Activated T-helper 17 cell treated with anti-CD3 and anti-CD28 coated beads, Interleukin-2, amount 50 U/mL, for 72 hours (primary cell): ENCODE results near the gene SPTBN1. TPM values are rescaled to one million over a fixed set of nuclear protein-coding genes. Genes with fewer than 3 reads are reported as not detected.

ENCODE experiments used
- ATAC-seq: fragments of 150-1000 bp; cut with Tn5 transposase; replicated peaks from 2 replicates; pipeline ENCODE4 v1.10.0; 2021; ENCODE audit warnings: mild to moderate bottlenecking, moderate library complexity
- H3K27ac Mint-ChIP-seq: one replicate; pipeline ENCODE4 v1.8.0; 2022; ENCODE audit warnings: mixed read lengths
- H3K27me3 Mint-ChIP-seq: one replicate; pipeline ENCODE4 v1.8.0; 2022; ENCODE audit warnings: mixed read lengths
- H3K36me3 Mint-ChIP-seq: one replicate; pipeline ENCODE4 v1.8.0; 2022; ENCODE audit warnings: low read depth, mild to moderate bottlenecking, mixed read lengths
- H3K4me1 Mint-ChIP-seq: one replicate; pipeline ENCODE4 v1.8.0; 2022; ENCODE audit warnings: mixed read lengths
- H3K4me3 Mint-ChIP-seq: one replicate; pipeline ENCODE4 v1.8.0; 2022; ENCODE audit warnings: mild to moderate bottlenecking, mixed read lengths
- H3K9me3 Mint-ChIP-seq: one replicate; pipeline ENCODE4 v1.8.0; 2022; ENCODE audit warnings: mixed read lengths
- total RNA-seq, 2 donors: library from RNA; stranded (reverse); gene quantifications; one replicate each; pipeline ENCODE4 v1.2.3, GENCODE V29; 2022

SPTBN1 gene
- total RNA-seq, 2 donors from 2014 or later = 85.3 to 101 TPM

- Mint-ChIP-seq H3K9me3 (no peaks in the 10 kb centered on the region), H3K4me3 (peak overlapping the region; percentile 37), H3K4me1 (peaks cover 3% of the 10 kb centered on the region), H3K27ac (no peak overlapping the region), H3K36me3 (no peaks in the 10 kb centered on the region), H3K27me3 (peaks cover 13% of the 10 kb centered on the region)
- ATAC-seq = peak; percentile 51
These were observed 253.2 kb downstream of the SPTBN1 start for GRCh38 chr2:54709336-54709809.

GRCh38 chr2:54710216-54710615, 254.1 kb downstream of the SPTBN1 start:
- H3K27ac Mint-ChIP-seq = no peak overlapping the region
- H3K9me3 Mint-ChIP-seq = no peaks in the 10 kb centered on the region
- no peaks in the 10 kb centered on the region for H3K36me3 Mint-ChIP-seq
- H3K4me3 Mint-ChIP-seq = peak overlapping the region; percentile 21
- no peak for ATAC-seq
- peaks cover 3% of the 10 kb centered on the region for H3K4me1 Mint-ChIP-seq
- peaks cover 13% of the 10 kb centered on the region for H3K27me3 Mint-ChIP-seq

- Mint-ChIP-seq H3K27me3 (peaks cover 19% of the 10 kb centered on the region), H3K4me1 (peaks cover 3% of the 10 kb centered on the region), H3K4me3 (no peak overlapping the region), H3K36me3 (no peaks in the 10 kb centered on the region), H3K9me3 (no peaks in the 10 kb centered on the region), H3K27ac (no peak overlapping the region)
- no peak for ATAC-seq
These were observed 256.4 kb downstream of the SPTBN1 start for GRCh38 chr2:54712516-54712915.

- no peak for ATAC-seq
- no peak overlapping the region for H3K27ac Mint-ChIP-seq
- H3K9me3 Mint-ChIP-seq = no peaks in the 10 kb centered on the region
- peaks cover 3% of the 10 kb centered on the region for H3K4me1 Mint-ChIP-seq
- peaks cover 30% of the 10 kb centered on the region for H3K27me3 Mint-ChIP-seq
- H3K4me3 Mint-ChIP-seq = no peak overlapping the region
- no peaks in the 10 kb centered on the region for H3K36me3 Mint-ChIP-seq
These were observed 258.9 kb downstream of the SPTBN1 start for GRCh38 chr2:54714996-54715395.

- H3K36me3 Mint-ChIP-seq = no peaks in the 10 kb centered on the region
- no peak for ATAC-seq
- no peaks in the 10 kb centered on the region for H3K9me3 Mint-ChIP-seq
- no peak overlapping the region for H3K27ac Mint-ChIP-seq
- no peaks in the 10 kb centered on the region for H3K4me1 Mint-ChIP-seq
- no peak overlapping the region for H3K4me3 Mint-ChIP-seq
- peaks cover 26% of the 10 kb centered on the region for H3K27me3 Mint-ChIP-seq
These were observed 260.2 kb downstream of the SPTBN1 start for GRCh38 chr2:54716375-54716774.

GRCh38 chr2:54720563-54720962, 264.4 kb downstream of the SPTBN1 start:
- no peaks in the 10 kb centered on the region for H3K36me3 Mint-ChIP-seq
- no peak for ATAC-seq
- H3K27ac Mint-ChIP-seq = no peak overlapping the region
- H3K4me3 Mint-ChIP-seq = no peak overlapping the region
- peaks cover 40% of the 10 kb centered on the region for H3K27me3 Mint-ChIP-seq
- no peaks in the 10 kb centered on the region for H3K9me3 Mint-ChIP-seq
- H3K4me1 Mint-ChIP-seq = peaks cover 8% of the 10 kb centered on the region

Other genes with a start within 250 kb of the SPTBN1 start
- gene TSPYL6, start 200.1 kb upstream of the SPTBN1 start, total RNA-seq = not detected